T-helper 1 cell (primary cell): ENCODE data around the gene ZNF648.
"Not testable (repeated sequence)": the region's sequence is repeated elsewhere in the genome, so short reads cannot be mapped to it uniquely, and the experiment has no call there.

Experiments
- DNase-seq, 5 donors: peaks; one replicate each; pipeline ENCODE4 v3.0.0-alpha.2; 2012 to 2020

Gene ZNF648

GRCh38 chr1:182029002-182029378, 32.5 kb downstream of the ZNF648 start:
- DNase-seq = no peak

- no peak for DNase-seq
Observed at GRCh38 chr1:182015360-182015759, 46.2 kb downstream of the ZNF648 start.

GRCh38 chr1:182010800-182011370, 50.6 kb downstream of the ZNF648 start:
- not testable (repeated sequence) for DNase-seq

- not testable (repeated sequence) for DNase-seq
Observed at GRCh38 chr1:182005398-182005797, 56.1 kb downstream of the ZNF648 start.

GRCh38 chr1:182004601-182005000, 56.9 kb downstream of the ZNF648 start:
- no peak for DNase-seq
